AG10803 (cell line): Measurements from ENCODE around the gene SLC9A9.
A peak's percentile ranks its signal among the peaks of the same experiment; 100 is the strongest.

Experiments
- DNase-seq: peaks from one replicate; pipeline ENCODE4 v3.0.0; 2010; ENCODE audit warnings: low read depth
- H3K4me3 ChIP-seq: 2 replicates; pipeline ENCODE4 v1.5.1; 2011; ENCODE audit warnings: mild to moderate bottlenecking, low read length, control low read depth
- TF ChIP-seq, protein P1 (sequence below): conservative IDR thresholded peaks from 2 replicates; pipeline ENCODE4 v1.5.1; 2011; ENCODE audit warnings: mild to moderate bottlenecking, low read length, control low read depth, inconsistent platforms

Gene SLC9A9

DNA sequence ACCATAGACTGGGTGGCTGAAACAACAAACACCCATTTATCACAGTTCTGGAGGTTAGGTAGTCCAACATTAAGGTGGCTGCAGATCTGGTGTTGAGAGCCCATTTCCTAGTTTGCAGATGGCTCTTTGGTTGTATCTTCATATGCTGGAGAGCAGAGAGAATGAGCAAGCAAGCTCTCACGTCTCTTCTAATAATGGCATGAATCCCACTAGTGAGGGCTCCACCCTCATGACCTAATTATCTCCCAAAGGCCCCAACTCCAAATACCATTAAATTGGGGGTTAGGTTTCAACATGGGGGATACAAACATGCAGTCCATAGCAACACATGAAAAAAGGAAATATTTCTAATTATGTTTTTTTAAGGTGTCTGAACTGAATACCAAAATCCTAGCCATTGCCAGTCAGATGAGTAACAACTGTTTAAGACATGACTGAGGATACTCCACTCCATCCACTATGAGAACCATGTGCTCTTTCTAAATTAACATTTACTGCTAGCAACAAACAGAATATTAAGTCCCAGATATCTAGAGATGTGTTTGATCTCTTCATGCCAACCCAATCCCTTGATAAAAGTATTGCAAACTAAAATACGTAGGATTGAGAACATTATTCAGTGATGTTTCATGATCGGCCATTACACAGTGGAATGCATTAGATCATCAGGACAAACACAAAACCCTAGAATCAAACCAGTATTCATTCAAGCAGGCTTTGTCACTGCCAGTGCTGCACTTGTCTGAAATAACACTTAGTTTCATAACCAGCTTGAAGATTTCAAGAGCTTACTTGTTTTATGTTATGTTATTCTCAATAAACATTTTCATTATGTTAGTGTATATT lies 340.3 kb downstream of the SLC9A9 start:
- TF ChIP-seq, protein P1, sequence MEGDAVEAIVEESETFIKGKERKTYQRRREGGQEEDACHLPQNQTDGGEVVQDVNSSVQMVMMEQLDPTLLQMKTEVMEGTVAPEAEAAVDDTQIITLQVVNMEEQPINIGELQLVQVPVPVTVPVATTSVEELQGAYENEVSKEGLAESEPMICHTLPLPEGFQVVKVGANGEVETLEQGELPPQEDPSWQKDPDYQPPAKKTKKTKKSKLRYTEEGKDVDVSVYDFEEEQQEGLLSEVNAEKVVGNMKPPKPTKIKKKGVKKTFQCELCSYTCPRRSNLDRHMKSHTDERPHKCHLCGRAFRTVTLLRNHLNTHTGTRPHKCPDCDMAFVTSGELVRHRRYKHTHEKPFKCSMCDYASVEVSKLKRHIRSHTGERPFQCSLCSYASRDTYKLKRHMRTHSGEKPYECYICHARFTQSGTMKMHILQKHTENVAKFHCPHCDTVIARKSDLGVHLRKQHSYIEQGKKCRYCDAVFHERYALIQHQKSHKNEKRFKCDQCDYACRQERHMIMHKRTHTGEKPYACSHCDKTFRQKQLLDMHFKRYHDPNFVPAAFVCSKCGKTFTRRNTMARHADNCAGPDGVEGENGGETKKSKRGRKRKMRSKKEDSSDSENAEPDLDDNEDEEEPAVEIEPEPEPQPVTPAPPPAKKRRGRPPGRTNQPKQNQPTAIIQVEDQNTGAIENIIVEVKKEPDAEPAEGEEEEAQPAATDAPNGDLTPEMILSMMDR, result no peak
- no peak overlapping the region for H3K4me3 ChIP-seq
- peak; percentile 78 for DNase-seq

DNA sequence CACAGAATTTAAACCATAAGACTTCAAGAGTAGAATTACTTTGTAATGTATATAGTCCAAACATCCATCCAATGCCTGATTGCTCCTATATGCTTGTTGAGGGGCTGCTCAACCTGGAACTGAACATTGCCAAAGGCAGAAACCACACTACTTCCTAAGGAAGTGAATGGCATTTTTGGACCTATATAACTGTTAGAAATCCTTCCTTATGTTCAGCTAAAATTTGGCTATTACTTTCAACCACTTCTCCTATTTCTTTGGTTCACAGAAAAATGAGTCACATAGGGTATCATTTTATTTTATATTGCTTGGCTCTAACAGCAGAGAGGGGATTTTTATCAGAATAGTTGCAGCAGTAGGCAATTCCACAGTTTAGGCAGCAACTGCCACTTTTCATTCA lies 342.1 kb downstream of the SLC9A9 start:
- DNase-seq, result no peak
- TF ChIP-seq, protein P1, result no peak
- no peak overlapping the region for H3K4me3 ChIP-seq

DNA sequence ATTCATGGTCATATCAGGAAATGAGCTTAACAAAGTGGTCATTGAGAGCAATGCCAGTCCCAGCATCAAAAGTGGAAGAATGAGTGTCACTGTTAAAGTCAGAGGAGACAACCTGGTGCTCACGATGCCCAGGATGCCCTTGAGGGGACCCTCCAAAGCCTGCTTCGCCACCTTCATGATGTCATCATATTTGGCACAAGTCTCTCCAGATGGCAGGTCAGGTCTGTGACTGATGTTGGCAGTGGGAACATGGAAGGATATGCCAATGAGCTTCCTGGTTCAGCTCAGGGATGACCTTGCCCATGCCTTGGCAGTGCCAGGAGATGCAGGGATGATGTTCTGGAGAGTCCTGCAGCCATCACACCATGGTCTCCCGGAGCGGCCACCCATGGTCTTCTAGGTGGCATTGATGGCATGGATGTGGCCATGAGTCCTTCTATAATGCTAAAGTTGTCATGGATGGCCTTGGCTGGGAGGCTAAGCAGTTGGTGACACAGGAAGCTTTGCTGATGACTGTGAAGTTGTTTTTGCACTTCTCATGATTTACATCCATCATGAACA lies 344.9 kb downstream of the SLC9A9 start:
- no peak overlapping the region for H3K4me3 ChIP-seq
- TF ChIP-seq, protein P1, result no peak
- DNase-seq, result no peak

DNA sequence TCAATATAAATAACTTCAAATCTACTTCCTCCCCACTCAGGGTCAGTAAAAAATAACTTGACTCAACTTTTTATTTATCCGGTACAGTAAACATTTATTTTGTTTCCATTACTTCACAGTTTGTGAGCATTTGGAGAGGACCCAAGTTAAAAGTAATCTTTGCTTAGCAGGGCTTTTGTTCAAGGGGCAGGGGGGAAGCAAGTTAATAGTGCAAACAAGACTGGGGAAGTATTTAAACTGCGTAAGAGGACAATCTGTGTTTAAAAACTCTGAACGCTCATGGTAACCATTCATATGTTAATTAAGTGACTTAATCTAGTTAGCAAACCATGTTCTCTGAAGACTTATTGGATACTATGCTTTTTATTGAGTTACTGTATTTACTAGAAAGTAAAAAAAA lies 346.2 kb downstream of the SLC9A9 start:
- no peak overlapping the region for H3K4me3 ChIP-seq
- TF ChIP-seq, protein P1, result no peak
- DNase-seq, result no peak

DNA sequence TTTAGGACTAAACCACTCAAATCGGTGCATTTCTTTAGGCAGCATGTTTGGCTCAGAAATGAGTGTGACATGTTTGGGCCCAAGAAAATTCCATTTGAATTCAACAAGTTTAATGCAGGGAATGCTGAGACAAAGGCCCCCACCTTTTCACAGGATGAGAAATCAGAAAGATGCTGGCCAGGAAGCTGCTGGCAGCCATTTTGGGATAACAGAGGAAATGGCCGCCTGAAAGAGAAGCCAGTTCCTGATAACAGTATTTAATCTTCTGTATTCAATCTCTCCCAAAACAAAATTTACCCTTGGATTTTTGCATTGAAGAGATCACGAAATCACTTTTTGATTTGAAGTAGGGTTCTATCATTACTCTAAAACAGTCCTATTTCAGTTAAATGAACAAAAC lies 350.9 kb downstream of the SLC9A9 start:
- DNase-seq, result no peak
- TF ChIP-seq, protein P1, result no peak
- H3K4me3 ChIP-seq, result no peak overlapping the region

DNA sequence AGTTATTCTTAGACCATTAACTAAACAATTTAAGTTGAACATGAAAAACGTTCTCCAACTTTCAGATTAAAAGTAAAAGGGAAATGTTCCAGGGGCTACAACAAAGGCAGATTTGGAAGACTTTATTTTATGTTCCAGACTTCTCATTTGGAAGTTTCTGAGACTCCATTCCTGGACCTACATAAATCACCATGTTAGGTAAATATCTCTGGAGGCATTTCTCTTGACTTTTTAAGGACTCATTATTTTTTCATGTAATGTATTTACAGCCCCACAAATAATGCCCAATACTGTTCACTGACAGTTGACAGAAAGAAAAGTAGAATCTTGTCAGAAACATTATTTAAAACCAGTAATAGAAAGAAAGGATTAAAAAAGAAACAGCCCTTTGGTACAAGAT lies 352.1 kb downstream of the SLC9A9 start:
- DNase-seq, result no peak
- TF ChIP-seq, protein P1, result no peak
- H3K4me3 ChIP-seq, result no peak overlapping the region

DNA sequence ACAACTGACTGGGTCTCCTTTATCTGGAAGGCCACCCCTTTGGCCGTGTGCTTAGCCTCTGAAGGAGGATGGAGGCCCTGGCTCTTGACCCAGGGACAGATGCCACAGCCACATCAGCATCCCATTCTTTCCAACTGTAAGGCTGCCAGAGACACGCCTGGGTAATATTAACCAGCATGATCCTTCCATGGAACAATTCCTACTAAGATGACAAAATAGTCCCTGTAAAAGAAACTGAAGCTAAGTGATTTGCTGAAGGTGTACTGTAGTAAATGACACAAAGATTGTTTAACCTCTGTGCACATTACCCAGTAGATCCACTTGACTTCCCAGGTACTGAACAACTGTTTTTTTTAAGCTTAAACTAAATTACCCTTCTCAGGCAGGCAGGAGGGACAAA lies 352.7 kb downstream of the SLC9A9 start:
- TF ChIP-seq, protein P1, result no peak
- no peak for DNase-seq
- H3K4me3 ChIP-seq, result no peak overlapping the region
